ENCODE data around the gene ARHGEF19. TPM values are rescaled to one million over a fixed set of nuclear protein-coding genes. Genes with fewer than 3 reads are reported as not detected.

The ARHGEF19 gene
- total and polyA plus RNA-seq, 5 donors, result 2.2 to 4.3 (median 2.7) TPM

DNA sequence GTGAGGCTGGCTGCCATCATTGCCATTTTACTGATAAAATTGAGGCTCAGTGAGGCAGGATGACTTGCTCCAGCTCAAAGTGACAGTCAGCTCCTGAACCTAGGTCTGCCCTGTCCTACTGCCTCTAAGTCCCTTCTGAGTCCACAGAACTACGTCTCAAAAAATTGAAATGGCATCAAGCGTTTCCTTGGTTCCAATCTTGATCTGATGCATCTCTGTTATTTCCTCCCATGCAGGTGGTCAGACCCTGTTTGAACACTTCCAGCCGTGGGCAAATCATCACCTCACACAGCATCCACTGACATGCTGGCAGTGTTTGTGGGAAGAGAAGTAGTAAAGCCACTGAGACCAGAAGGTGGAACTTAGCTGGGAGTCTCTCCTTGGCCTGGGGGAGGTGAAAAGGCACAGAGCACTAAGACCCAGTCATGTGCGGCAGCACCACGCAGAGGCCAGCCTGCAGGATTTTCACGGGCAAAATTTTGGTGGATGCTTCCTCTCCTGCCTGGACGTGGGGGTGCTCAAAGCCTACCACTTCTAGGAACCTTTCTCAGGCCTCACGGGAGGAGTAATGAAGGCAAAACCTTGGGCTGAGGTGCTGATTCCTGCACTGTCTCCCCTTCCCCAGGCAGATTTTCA lies 32.3 kb upstream of the ARHGEF19 start:
- Histone ChIP-seq H3K4me1 (ENCODE audit: control insufficient read depth, insufficient read depth, low read length) (peaks cover 19% of the 10 kb centered on the region), H3K27ac (ENCODE audit: low read length) (no peak overlapping the region), H3K4me3 (ENCODE audit: low read length) (no peak overlapping the region), H3K27me3 (ENCODE audit: control insufficient read depth, insufficient read depth) (no peaks in the 10 kb centered on the region), H3K9me3 (ENCODE audit: control insufficient read depth, low read length) (no peaks in the 10 kb centered on the region)
- whole genome bisulfite sequencing, result 74% methylated on average over 8 of the region's 8 CpGs
- ATAC-seq (no peak), DNase-seq (peak in 1 of 3 donors; percentile 32)
- intact Hi-C loops (cut with DNase I), result loop anchor here in 3 of 4 donors (5.0 to 10.0 kb wide), 2 partner anchors 110 to 157 kb away; partner anchors contain the start of gene FBXO42 (in 2 of the 3)

DNA sequence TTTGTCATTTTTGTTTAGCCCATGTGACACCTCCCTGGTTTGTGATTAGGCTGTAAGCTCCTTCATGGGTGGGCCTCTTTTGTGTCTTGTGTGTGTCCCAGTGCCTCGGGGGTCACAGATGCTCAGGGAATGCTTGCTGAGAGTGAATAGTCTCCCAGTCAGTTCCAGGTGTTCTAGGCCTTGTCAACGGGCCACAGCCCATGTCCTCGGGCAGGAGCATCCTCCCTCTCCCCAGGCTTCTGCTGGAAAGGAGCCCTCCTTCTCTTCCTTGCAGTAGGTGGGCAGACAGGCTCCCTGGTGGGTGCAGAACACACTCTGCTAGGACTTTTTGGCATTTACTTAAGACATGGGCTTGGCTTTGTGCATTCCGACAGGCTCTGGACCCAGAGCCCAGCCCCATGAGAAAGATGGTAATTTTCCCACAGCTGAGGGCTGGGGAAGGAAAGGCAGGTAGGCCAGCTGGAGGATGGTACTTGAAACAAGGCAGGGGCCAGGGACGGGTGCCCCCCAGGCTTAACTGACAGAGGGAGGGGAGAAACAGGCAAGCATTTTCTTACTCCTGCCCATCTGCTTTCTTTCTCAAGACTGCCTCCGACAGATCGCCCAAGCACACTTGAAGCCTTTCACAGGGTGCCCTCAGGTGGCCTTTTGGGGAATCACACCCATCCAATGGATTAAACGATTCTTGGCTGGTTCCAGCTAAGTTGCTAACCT lies 31.6 kb upstream of the ARHGEF19 start:
- DNase-seq, result peak; percentile 75 to 91 (median 81)
- peak; percentile 5 to 39 for ATAC-seq
- intact Hi-C loops (cut with DNase I), result loop anchor here in 3 of 4 donors (5.0 to 10.0 kb wide), 2 partner anchors 111 to 157 kb away; partner anchors contain the start of gene FBXO42 (in 2 of the 3)
- no peaks in the 10 kb centered on the region for H3K27me3 ChIP-seq (ENCODE audit: control insufficient read depth, insufficient read depth)
- H3K27ac ChIP-seq (ENCODE audit: low read length), result no peak overlapping the region
- no peaks in the 10 kb centered on the region for H3K9me3 ChIP-seq (ENCODE audit: control insufficient read depth, low read length)
- no peak overlapping the region for H3K4me3 ChIP-seq (ENCODE audit: low read length)
- H3K4me1 ChIP-seq (ENCODE audit: control insufficient read depth, insufficient read depth, low read length), result peaks cover 19% of the 10 kb centered on the region
- WGBS, result 29% methylated on average over 8 of the region's 8 CpGs

DNA sequence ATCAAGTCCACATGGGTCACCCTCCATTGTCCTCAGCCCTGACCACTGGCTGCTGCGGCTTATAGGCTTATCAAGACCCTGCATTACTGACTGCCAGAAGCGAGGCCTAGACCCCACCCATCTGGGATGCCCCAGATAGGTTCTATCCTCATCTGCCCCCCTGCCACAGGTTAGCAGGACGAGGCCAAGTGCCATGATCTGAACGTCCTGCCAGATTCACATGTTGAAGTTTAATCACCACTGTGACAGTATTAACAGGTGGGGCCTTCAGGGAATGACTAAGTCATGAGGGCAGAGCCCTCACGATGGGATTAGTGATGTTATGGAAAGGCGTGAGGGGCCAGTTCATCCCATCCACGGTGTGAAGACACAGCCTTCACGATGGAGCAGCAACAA lies 30.8 kb upstream of the ARHGEF19 start:
- no peaks in the 10 kb centered on the region for H3K27me3 ChIP-seq (ENCODE audit: control insufficient read depth, insufficient read depth)
- H3K9me3 ChIP-seq (ENCODE audit: control insufficient read depth, low read length), result no peaks in the 10 kb centered on the region
- intact Hi-C loops (cut with DNase I), result loop anchor here in 3 of 4 donors (5.0 to 10.0 kb wide), 2 partner anchors 112 to 156 kb away; partner anchors contain the start of gene FBXO42 (in 2 of the 3)
- peak in 1 of 2 donors; percentile 7 for ATAC-seq
- peaks cover 13% of the 10 kb centered on the region for H3K4me1 ChIP-seq (ENCODE audit: control insufficient read depth, insufficient read depth, low read length)
- H3K27ac ChIP-seq (ENCODE audit: low read length), result no peak overlapping the region
- H3K4me3 ChIP-seq (ENCODE audit: low read length), result no peak overlapping the region
- WGBS, result 61% methylated on average over 8 of the region's 8 CpGs
- DNase-seq, result peak in 1 of 3 donors; percentile 21

DNA sequence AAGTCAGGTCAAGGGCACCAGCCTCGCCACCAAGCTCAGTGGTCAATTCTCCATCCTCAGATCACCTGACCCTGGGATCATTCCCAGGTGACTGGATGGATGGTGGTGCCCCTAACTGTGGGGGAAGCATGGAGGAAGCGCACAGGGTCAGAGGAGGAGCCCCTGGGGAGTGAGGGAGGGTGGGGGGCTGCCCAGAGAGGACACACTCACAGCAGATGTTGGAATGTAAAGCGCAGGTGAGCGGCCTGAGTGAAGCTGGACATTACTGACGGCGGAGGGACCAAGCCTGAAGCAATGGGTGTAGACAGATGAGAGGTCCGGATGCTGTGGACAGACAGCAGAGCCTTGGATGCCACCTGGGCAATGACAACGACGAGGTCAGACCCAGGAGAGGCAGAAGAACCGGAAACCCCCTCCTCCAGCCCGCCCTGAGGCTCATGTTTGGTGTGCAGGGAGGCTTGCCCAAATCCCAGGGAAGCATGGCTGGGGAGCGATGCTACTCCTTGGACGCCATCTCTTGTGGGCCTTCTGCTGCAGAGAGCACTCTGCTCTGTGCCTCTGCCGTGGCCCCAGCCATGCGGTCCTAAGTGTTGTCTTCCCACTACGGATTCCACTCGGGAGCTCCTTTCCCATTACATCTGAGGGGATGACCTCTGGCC lies 30.2 kb upstream of the ARHGEF19 start:
- intact Hi-C loops (cut with DNase I), result loop anchor here in 3 of 4 donors (5.0 to 10.0 kb wide), 2 partner anchors 112 to 155 kb away; partner anchors contain the start of gene FBXO42 (in 2 of the 3)
- H3K9me3 ChIP-seq (ENCODE audit: control insufficient read depth, low read length), result no peaks in the 10 kb centered on the region
- peaks cover 9% of the 10 kb centered on the region for H3K4me1 ChIP-seq (ENCODE audit: control insufficient read depth, insufficient read depth, low read length)
- no peak overlapping the region for H3K4me3 ChIP-seq (ENCODE audit: low read length)
- ATAC-seq, result peak in 1 of 2 donors; percentile 3
- DNase-seq, result peak in 1 of 3 donors; percentile 37
- WGBS, result 84% methylated on average over 17 of the region's 17 CpGs
- no peak overlapping the region for H3K27ac ChIP-seq (ENCODE audit: low read length)
- no peaks in the 10 kb centered on the region for H3K27me3 ChIP-seq (ENCODE audit: control insufficient read depth, insufficient read depth)

GRCh38 chr1:16241221-16241708 lies 28.8 kb upstream of the ARHGEF19 start:
- Histone ChIP-seq H3K9me3 (ENCODE audit: control insufficient read depth, low read length) (no peaks in the 10 kb centered on the region), H3K4me3 (ENCODE audit: low read length) (no peak overlapping the region), H3K27me3 (ENCODE audit: control insufficient read depth, insufficient read depth) (no peaks in the 10 kb centered on the region), H3K4me1 (ENCODE audit: control insufficient read depth, insufficient read depth, low read length) (peaks cover 3% of the 10 kb centered on the region), H3K27ac (ENCODE audit: low read length) (no peak overlapping the region)
- DNase-seq (peak in 1 of 3 donors; percentile 30), ATAC-seq (no peak)
- WGBS, result 80% methylated on average over 10 of the region's 10 CpGs
- intact Hi-C loops (cut with DNase I), result loop anchor here in 3 of 4 donors (5.0 to 10.0 kb wide), 2 partner anchors 114 to 154 kb away; partner anchors contain the start of gene FBXO42 (in 2 of the 3)

- 90% methylated on average over 2 of the region's 2 CpGs for WGBS
- Histone ChIP-seq H3K27ac (ENCODE audit: low read length) (no peak overlapping the region), H3K4me3 (ENCODE audit: low read length) (no peak overlapping the region), H3K4me1 (ENCODE audit: control insufficient read depth, insufficient read depth, low read length) (peaks cover 3% of the 10 kb centered on the region), H3K9me3 (ENCODE audit: control insufficient read depth, low read length) (no peaks in the 10 kb centered on the region), H3K27me3 (ENCODE audit: control insufficient read depth, insufficient read depth) (no peaks in the 10 kb centered on the region)
- DNase-seq (no peak), ATAC-seq (no peak)
- intact Hi-C loops (cut with DNase I), result loop anchor here in 3 of 4 donors (5.0 to 10.0 kb wide), 2 partner anchors 115 to 153 kb away; partner anchors contain the start of gene FBXO42 (in 2 of the 3)
These were observed 27.6 kb upstream of the ARHGEF19 start for GRCh38 chr1:16239972-16240491.

- WGBS, result 24% methylated on average over 6 of the region's 6 CpGs
- peak overlapping the region; percentile 5 for H3K27ac ChIP-seq (ENCODE audit: low read length)
- peak overlapping the region; percentile 17 for H3K4me3 ChIP-seq (ENCODE audit: low read length)
- DNase-seq (peak in 1 of 3 donors; percentile 11), ATAC-seq (no peak)
- intact Hi-C loops (cut with DNase I), result no loop called here
- H3K4me1 ChIP-seq (ENCODE audit: control insufficient read depth, insufficient read depth, low read length), result no peaks in the 10 kb centered on the region
- no peaks in the 10 kb centered on the region for H3K27me3 ChIP-seq (ENCODE audit: control insufficient read depth, insufficient read depth)
- H3K9me3 ChIP-seq (ENCODE audit: control insufficient read depth, low read length), result no peaks in the 10 kb centered on the region
These were observed 24.9 kb upstream of the ARHGEF19 start for GRCh38 chr1:16237343-16237830.

- intact Hi-C loops (cut with DNase I), result no loop called here
These were observed 24.3 kb upstream of the ARHGEF19 start, which contains the start of gene CPLANE2 for GRCh38 chr1:16236511-16237342. Gene CPLANE2, minus strand, starts transcription at chr1:16237183. Its CDS starts 441 bp downstream, at chr1:16236742.

GRCh38 chr1:16235944-16236510 lies 23.6 kb upstream of the ARHGEF19 start:
- no peaks in the 10 kb centered on the region for H3K27me3 ChIP-seq (ENCODE audit: control insufficient read depth, insufficient read depth)
- no peaks in the 10 kb centered on the region for H3K4me1 ChIP-seq (ENCODE audit: control insufficient read depth, insufficient read depth, low read length)
- intact Hi-C loops (cut with DNase I), result no loop called here
- 47% methylated on average over 6 of the region's 6 CpGs for whole genome bisulfite sequencing
- DNase-seq (peak in 2 of 3 donors; percentile 29 to 49), ATAC-seq (peak; percentile 60 to 62)
- no peaks in the 10 kb centered on the region for H3K9me3 ChIP-seq (ENCODE audit: control insufficient read depth, low read length)
- peak overlapping the region; percentile 44 for H3K27ac ChIP-seq (ENCODE audit: low read length)
- H3K4me3 ChIP-seq (ENCODE audit: low read length), result peak overlapping the region; percentile 49

More at GRCh38 chr1:16236511-16237342, 24.3 kb upstream of the ARHGEF19 start, which contains the start of gene CPLANE2:
- Histone ChIP-seq H3K4me1 (ENCODE audit: control insufficient read depth, insufficient read depth, low read length) (no peaks in the 10 kb centered on the region), H3K27ac (ENCODE audit: low read length) (peak within 1 kb of the TSS; percentile 44), H3K4me3 (ENCODE audit: low read length) (peak within 1 kb of the TSS; percentile 49), H3K9me3 (ENCODE audit: control insufficient read depth, low read length) (no peaks in the 10 kb centered on the region), H3K27me3 (ENCODE audit: control insufficient read depth, insufficient read depth) (no peaks in the 10 kb centered on the region)
- peak; percentile 95 for ATAC-seq
- DNase-seq, result peak; percentile 95 to 98 (median 98)
- WGBS, result 2% methylated on average over 57 of the region's 57 CpGs

Data from right cardiac atrium (tissue), 5 donors.